Esophagus squamous epithelium (tissue), 5 donors: ENCODE data around the gene NUP50. TPM values are rescaled to one million over a fixed set of nuclear protein-coding genes. Genes with fewer than 3 reads are reported as not detected.

Source experiments
- DNase-seq: peaks from one replicate; lab custom pipeline; 2025; lab: John Stamatoyannopoulos, UW
- H3K27ac ChIP-seq, 4 donors: fragments of 200-600 bp; sonication (generic); one replicate each; pipeline ENCODE4 v1.5.1; 2016 to 2019; ENCODE audit warnings: mild to moderate bottlenecking in 1 of 4
- H3K27me3 ChIP-seq, 4 donors: fragments of 200-600 bp; sonication (generic); 1 replicate in 3 of 4; 2 replicates in 1 of 4; pipeline versions ENCODE4 v1.5.1 to v1.6.0; 2017 to 2021; ENCODE audit warnings: antibody characterized with exemption in 1 of 4
- H3K36me3 ChIP-seq, 3 donors: fragments of 200-600 bp; sonication (generic); one replicate each; pipeline ENCODE4 v1.5.1; 2016 to 2019
- H3K4me1 ChIP-seq, 3 donors: fragments of 200-600 bp; sonication (generic); one replicate each; pipeline ENCODE4 v1.5.1; 2017 to 2019
- H3K4me3 ChIP-seq, 4 donors: fragments of 200-600 bp; sonication (generic); 1 replicate in 3 of 4; 2 replicates in 1 of 4; pipeline ENCODE4 v1.5.1; 2016 to 2019; ENCODE audit warnings: mild to moderate bottlenecking in 2 of 4, moderate library complexity in 1 of 4
- H3K9me3 ChIP-seq, 3 donors: fragments of 200-600 bp; sonication (generic); one replicate each; pipeline ENCODE4 v1.5.1; 2016 to 2019
- CTCF ChIP-seq, 6 experiments: fragments of 450-650 bp in 4 of 6; fragments of 200-600 bp in 2 of 6; sonication (generic) in 2 of 6; IDR thresholded peaks; one replicate each; pipeline ENCODE4 v1.5.1; 2016 to 2019; ENCODE audit warnings: antibody characterized with exemption in 6 of 6, mild to moderate bottlenecking in 4 of 6, moderate library complexity in 4 of 6
- POLR2A ChIP-seq, 4 donors: fragments of 450-650 bp; IDR thresholded peaks; one replicate each; pipeline ENCODE4 v1.6.1; 2017; ENCODE audit warnings: antibody characterized with exemption in 4 of 4, mild to moderate bottlenecking in 4 of 4, moderate library complexity in 3 of 4
- WGBS, 2 donors: methylation state at CpG; one replicate each; pipeline ENCODE4 v1.1.5; 2018; 5-methylcytosine and 5-hydroxymethylcytosine counted together
- intact Hi-C: fragments of 100-400 bp; cut with DNase I; formaldehyde crosslinking; loops from one replicate; pipeline ENCODE4 v1.15.0; 2022
- total RNA-seq, 4 donors: library from RNA; depleted of rRNA; stranded (reverse); fragments of >200 nt; gene quantifications; one replicate each; pipeline ENCODE4 v1.1.0, GENCODE V29; 2016
- donor health status: DM: yes; HTN: yes; CAD: no.

NUP50 gene
- total RNA-seq, 4 donors from 2014 or later, result 53.7 to 96.4 (median 59.9) TPM

DNA sequence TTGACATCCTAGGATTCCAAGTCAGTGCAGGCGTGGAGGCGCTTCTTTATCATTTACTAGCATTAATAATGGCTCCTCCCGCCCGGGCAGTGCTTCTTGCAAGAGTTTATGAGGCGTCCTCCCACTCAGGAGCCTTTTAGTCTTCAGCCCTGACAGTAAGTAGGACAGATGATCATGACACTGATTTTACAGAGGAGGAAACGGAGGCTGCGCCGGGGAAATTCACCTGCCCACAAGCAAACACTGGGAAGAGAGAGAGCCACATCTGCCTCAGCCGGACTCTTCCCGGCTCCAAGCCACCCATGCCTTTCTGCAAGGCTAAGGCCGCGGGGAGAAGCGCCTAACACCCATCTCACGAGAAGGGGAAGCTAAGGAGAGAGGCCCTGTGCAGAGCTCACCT lies 41.1 kb downstream of the NUP50 start:
- H3K27me3 ChIP-seq, result no peaks in the 10 kb centered on the region
- WGBS, 2 donors, result 73 to 92% methylated on average over 5 to 8 of the region's 14 CpGs
- TF ChIP-seq POLR2A (IDR thresholded peaks at IDR 0.05) (no peak), CTCF (IDR thresholded peaks at IDR 0.05) (no peak)
- no peak overlapping the region for H3K27ac ChIP-seq
- no peaks in the 10 kb centered on the region for H3K9me3 ChIP-seq
- intact Hi-C loops, result no loop called here
- peaks cover 0 to 72% (median 31%) of the 10 kb centered on the region in 3 donors for H3K36me3 ChIP-seq
- no peak for DNase-seq
- H3K4me3 ChIP-seq, result no peak overlapping the region
- peaks cover 9 to 42% (median 17%) of the 10 kb centered on the region in 3 donors for H3K4me1 ChIP-seq

GRCh38 chr22:45205276-45205925 lies 41.7 kb downstream of the NUP50 start:
- no peak for DNase-seq
- no peak overlapping the region for H3K4me3 ChIP-seq
- 88 to 92% methylated on average over 3 to 15 of the region's 20 CpGs for WGBS, 2 donors
- H3K9me3 ChIP-seq, result no peaks in the 10 kb centered on the region
- H3K27me3 ChIP-seq, result no peaks in the 10 kb centered on the region
- no peak overlapping the region for H3K27ac ChIP-seq
- peaks cover 13 to 48% (median 21%) of the 10 kb centered on the region in 3 donors for H3K4me1 ChIP-seq
- H3K36me3 ChIP-seq, result peaks cover 0 to 71% (median 27%) of the 10 kb centered on the region in 3 donors
- no peak for TF ChIP-seq POLR2A (IDR thresholded peaks at IDR 0.05)
- TF ChIP-seq CTCF (IDR thresholded peaks at IDR 0.05), result no peak
- intact Hi-C loops, result no loop called here

GRCh38 chr22:45206233-45206632 lies 42.5 kb downstream of the NUP50 start:
- Histone ChIP-seq H3K27ac (no peak overlapping the region), H3K4me1 (peaks cover 14 to 53% (median 29%) of the 10 kb centered on the region in 3 donors), H3K4me3 (no peak overlapping the region), H3K36me3 (peaks cover 0 to 71% (median 21%) of the 10 kb centered on the region in 3 donors), H3K9me3 (no peaks in the 10 kb centered on the region), H3K27me3 (no peaks in the 10 kb centered on the region)
- no peak for DNase-seq
- TF ChIP-seq POLR2A (IDR thresholded peaks at IDR 0.05) (no peak), CTCF (IDR thresholded peaks at IDR 0.05) (no peak)
- intact Hi-C loops, result no loop called here
- WGBS, 2 donors, result 96 to 97% methylated on average over 4 to 6 of the region's 6 CpGs

GRCh38 chr22:45207533-45207932 lies 43.8 kb downstream of the NUP50 start:
- 97 to 99% methylated on average over 5 to 10 of the region's 13 CpGs for WGBS, 2 donors
- no peak for DNase-seq
- intact Hi-C loops, result no loop called here

More at GRCh38 chr22:45207533-45207932, 43.8 kb downstream of the NUP50 start:
- TF ChIP-seq POLR2A (IDR thresholded peaks at IDR 0.05) (no peak), CTCF (IDR thresholded peaks at IDR 0.05) (no peak)
- Histone ChIP-seq H3K27me3 (no peaks in the 10 kb centered on the region), H3K4me3 (no peak overlapping the region), H3K9me3 (no peaks in the 10 kb centered on the region), H3K27ac (no peak overlapping the region), H3K36me3 (peaks cover 0 to 64% (median 20%) of the 10 kb centered on the region in 3 donors), H3K4me1 (peaks cover 15 to 53% (median 32%) of the 10 kb centered on the region in 3 donors)
